GM12878 (cell line): ENCODE results near the gene PITPNB. TPM values are rescaled to one million over a fixed set of nuclear protein-coding genes. Genes with fewer than 3 reads are reported as not detected.

ENCODE experiments used
- CEBPB ChIP-seq, 2 experiments: fragments of 150-350 bp in 1 of 2; IDR thresholded peaks; 2 replicates each; pipeline ENCODE4 v1.6.1; 2012 to 2014; ENCODE audit warnings: low read depth in 2 of 2, low read length in 2 of 2, borderline replicate concordance in 1 of 2, inconsistent platforms in 1 of 2
- CREM ChIP-seq: IDR thresholded peaks from 2 replicates; pipeline ENCODE4 v1.6.1; 2014; ENCODE audit warnings: antibody characterized with exemption, low read depth
- GATAD2B ChIP-seq: fragments of 450-650 bp; conservative IDR thresholded peaks from 2 replicates; pipeline ENCODE4 v1.6.1; 2017; ENCODE audit warnings: low read depth, mild to moderate bottlenecking, moderate library complexity
- HCFC1 ChIP-seq: fragments of 150-350 bp; IDR thresholded peaks from 2 replicates; pipeline ENCODE4 v1.6.1; 2014; ENCODE audit warnings: low read length
- IKZF1 ChIP-seq: fragments of 450-650 bp; conservative IDR thresholded peaks from 2 replicates; pipeline ENCODE4 v1.6.1; 2017; ENCODE audit warnings: antibody characterized with exemption, mild to moderate bottlenecking
- LARP7 ChIP-seq: fragments of 450-650 bp; IDR thresholded peaks from 2 replicates; pipeline ENCODE4 v1.6.1; 2017; ENCODE audit warnings: mild to moderate bottlenecking
- NFIC ChIP-seq: IDR thresholded peaks from 2 replicates; pipeline ENCODE4 v1.6.1; 2012; ENCODE audit warnings: low read depth, mild to moderate bottlenecking, inconsistent platforms, low read length, moderate library complexity
- RUNX3 ChIP-seq: IDR thresholded peaks from 2 replicates; pipeline ENCODE4 v1.6.1; 2012; ENCODE audit warnings: low read length, inconsistent platforms
- SREBF1 ChIP-seq: IDR thresholded peaks from 2 replicates; pipeline ENCODE4 v1.6.1; 2012; ENCODE audit warnings: mild to moderate bottlenecking, low read length
- SUPT20H ChIP-seq: IDR thresholded peaks from 2 replicates; pipeline ENCODE4 v1.6.1; 2011; ENCODE audit warnings: low read depth, mild to moderate bottlenecking, low read length, moderate library complexity, borderline replicate concordance; ENCODE audit not compliant: control insufficient read depth
- SUZ12 ChIP-seq: fragments of 200-600 bp; sonication (generic); IDR thresholded peaks from one replicate; pipeline ENCODE4 v1.6.1; 2018; ENCODE audit warnings: antibody characterized with exemption, mild to moderate bottlenecking; ENCODE audit not compliant: unreplicated experiment
- ZNF207 ChIP-seq: fragments of 450-650 bp; IDR thresholded peaks from 2 replicates; pipeline ENCODE4 v1.6.1; 2014; ENCODE audit warnings: antibody characterized with exemption, mild to moderate bottlenecking, borderline replicate concordance
- ZNF217 ChIP-seq: fragments of 450-650 bp; IDR thresholded peaks from 2 replicates; pipeline ENCODE4 v1.6.1; 2017; ENCODE audit warnings: antibody characterized with exemption, mild to moderate bottlenecking
- ZNF622 ChIP-seq: fragments of 450-650 bp; IDR thresholded peaks from 2 replicates; pipeline ENCODE4 v1.6.1; 2017; ENCODE audit warnings: mild to moderate bottlenecking, inconsistent platforms
- polyA plus RNA-seq, 11 experiments: library from polyadenylated mRNA; depleted of rRNA in 4 of 11; unstranded in 6 of 11; stranded (reverse) in 5 of 11; fragments of >200 nt; fragmentation: Nextera tagmentation in 4 of 11; fragmentation: Illumina TruSeq in 1 of 11; extraction: Ambion mirVana in 4 of 11; extraction: Trizol in 1 of 11; gene quantifications; 1 replicate in 1 of 11; 2 replicates in 10 of 11; pipeline versions ENCODE4 v1.2.1 to v1.2.3, GENCODE V29; 2011 to 2016; ENCODE audit warnings: inconsistent platforms in 2 of 11, missing spikeins in 2 of 11, low read depth in 1 of 11
- total RNA-seq, 4 experiments: library from RNA; depleted of rRNA in 3 of 4; stranded (reverse); fragments of >200 nt in 3 of 4; fragmentation: Illumina TruSeq in 1 of 4; extraction: Trizol in 1 of 4; gene quantifications; 2 replicates each; pipeline versions ENCODE4 v1.2.1 to v1.2.3, GENCODE V29; 2013 to 2021
- TF ChIP-seq, protein P1 (sequence below): fragments of 450-650 bp; IDR thresholded peaks from 2 replicates; pipeline ENCODE4 v1.6.1; 2017; ENCODE audit warnings: borderline replicate concordance
- TF ChIP-seq, protein P2 (sequence below): fragments of 450-650 bp; conservative IDR thresholded peaks from 2 replicates; pipeline ENCODE4 v1.6.1; 2017; ENCODE audit warnings: mild to moderate bottlenecking, moderate library complexity

Gene PITPNB
- total and polyA plus RNA-seq, 10 of the 15 experiments (the other 5 are each of a cell fraction or from before 2014, with no cell fraction given) = 19.7 to 116 (median 64.9) TPM

DNA sequence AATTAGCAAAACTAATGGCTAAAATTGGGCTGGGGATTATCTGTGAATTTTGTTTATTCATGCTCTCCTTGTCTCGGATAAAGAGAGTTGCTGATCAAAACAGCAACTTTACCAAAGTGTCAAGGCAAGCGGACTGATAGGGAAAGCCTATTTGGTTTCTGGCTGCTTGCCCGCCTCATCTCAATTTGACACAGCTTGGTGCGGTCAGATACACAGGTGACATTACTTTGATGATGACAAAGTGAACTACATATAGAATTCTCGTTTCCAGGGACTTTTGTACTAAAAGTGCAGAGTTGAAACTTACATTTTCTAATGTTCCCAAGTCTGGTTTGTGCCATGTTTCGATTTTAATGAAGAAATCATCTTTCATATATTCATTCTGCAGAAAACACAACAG is 22.8 kb downstream of the PITPNB start (continued):
- TF ChIP-seq, protein P1, sequence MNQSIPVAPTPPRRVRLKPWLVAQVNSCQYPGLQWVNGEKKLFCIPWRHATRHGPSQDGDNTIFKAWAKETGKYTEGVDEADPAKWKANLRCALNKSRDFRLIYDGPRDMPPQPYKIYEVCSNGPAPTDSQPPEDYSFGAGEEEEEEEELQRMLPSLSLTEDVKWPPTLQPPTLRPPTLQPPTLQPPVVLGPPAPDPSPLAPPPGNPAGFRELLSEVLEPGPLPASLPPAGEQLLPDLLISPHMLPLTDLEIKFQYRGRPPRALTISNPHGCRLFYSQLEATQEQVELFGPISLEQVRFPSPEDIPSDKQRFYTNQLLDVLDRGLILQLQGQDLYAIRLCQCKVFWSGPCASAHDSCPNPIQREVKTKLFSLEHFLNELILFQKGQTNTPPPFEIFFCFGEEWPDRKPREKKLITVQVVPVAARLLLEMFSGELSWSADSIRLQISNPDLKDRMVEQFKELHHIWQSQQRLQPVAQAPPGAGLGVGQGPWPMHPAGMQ = no peak
- TF ChIP-seq ZNF622 (no peak), RUNX3 (peak; percentile 95), ZNF207 (no peak), SUZ12 (no peak), IKZF1 (peak; percentile 45), CREM (0 out of 2 replicates have a peak, but pooled peaks have one; percentile 16), SREBF1 (no peak), ZNF217 (no peak), LARP7 (no peak), SUPT20H (no peak), CEBPB (IDR thresholded peaks at IDR 0.05; ENCODE audit: borderline replicate concordance in 1 of 2, low read depth in 2 of 2, low read length in 2 of 2) (no peak), HCFC1 (no peak), NFIC (peak; percentile 68), GATAD2B (no peak)
- TF ChIP-seq, protein P2, sequence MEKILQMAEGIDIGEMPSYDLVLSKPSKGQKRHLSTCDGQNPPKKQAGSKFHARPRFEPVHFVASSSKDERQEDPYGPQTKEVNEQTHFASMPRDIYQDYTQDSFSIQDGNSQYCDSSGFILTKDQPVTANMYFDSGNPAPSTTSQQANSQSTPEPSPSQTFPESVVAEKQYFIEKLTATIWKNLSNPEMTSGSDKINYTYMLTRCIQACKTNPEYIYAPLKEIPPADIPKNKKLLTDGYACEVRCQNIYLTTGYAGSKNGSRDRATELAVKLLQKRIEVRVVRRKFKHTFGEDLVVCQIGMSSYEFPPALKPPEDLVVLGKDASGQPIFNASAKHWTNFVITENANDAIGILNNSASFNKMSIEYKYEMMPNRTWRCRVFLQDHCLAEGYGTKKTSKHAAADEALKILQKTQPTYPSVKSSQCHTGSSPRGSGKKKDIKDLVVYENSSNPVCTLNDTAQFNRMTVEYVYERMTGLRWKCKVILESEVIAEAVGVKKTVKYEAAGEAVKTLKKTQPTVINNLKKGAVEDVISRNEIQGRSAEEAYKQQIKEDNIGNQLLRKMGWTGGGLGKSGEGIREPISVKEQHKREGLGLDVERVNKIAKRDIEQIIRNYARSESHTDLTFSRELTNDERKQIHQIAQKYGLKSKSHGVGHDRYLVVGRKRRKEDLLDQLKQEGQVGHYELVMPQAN = no peak
- TF ChIP-seq, all 136 proteins: peak for 28
